GM21825 (cell line): ENCODE results near the gene MSH3.
A peak's percentile ranks its signal among the peaks of the same experiment; 100 is the strongest.
"Not testable (repeated sequence)": the region's sequence is repeated elsewhere in the genome, so short reads cannot be mapped to it uniquely, and the experiment has no call there.

Source experiments
- ATAC-seq: cut with Tn5 transposase; IDR thresholded peaks from one replicate; pipeline ENCODE4 v1.9.1; 2021; ENCODE audit warnings: mild to moderate bottlenecking, moderate library complexity; ENCODE audit not compliant: unreplicated experiment

MSH3 gene

DNA sequence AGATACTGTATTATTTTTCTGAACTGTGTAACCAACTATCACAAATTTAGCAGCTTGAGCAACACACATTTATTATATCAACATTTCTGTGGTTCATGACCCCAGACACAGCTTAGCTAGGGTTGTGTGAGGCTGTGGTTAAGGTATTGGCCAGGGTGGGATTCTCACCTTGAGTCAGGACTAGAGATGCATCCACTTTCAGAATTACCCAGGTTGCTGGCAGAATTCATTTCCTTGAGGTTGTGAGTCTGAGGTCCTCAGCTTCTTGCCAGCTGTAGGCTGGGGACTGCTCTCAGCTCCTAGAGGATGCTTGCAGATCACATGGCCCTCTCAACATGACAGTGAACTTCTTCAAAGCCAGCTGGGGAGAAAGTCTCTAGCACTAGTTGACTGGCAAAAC lies 183.2 kb downstream of the MSH3 start:
- ATAC-seq, result peak; percentile 84

DNA sequence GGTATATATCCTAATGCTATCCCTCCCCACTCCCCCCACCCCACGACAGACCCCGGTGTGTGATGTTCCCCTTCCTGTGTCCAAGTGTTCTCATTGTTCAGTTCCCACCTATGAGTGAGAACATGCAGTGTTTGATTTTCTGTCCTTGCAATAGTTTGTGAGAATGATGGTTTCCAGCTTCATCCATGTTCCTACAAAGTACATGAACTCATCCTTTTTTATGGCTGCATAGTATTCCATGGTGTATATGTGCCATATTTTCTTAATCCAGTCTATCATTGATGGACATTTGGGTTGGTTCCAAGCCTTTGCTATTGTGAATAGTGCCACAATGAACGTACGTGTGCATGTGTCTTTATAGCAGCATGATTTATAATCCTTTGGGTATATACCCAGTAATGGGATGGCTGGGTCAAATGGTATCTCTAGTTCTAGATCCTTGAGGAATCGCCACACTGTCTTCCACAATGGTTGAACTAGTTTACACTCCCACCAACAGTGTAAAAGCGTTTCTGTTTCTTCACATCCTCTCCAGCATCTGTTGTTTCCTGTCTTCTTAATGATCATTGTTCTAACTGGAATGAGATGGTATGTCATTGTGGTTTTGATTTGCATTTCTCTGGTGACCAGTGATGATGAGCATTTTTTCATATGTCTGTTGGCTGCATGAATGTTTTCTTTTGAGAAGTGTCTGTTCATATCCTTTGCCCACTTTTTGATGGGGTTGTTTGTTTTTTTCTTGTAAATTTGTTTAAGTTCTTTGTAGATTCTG lies 186.8 kb downstream of the MSH3 start:
- not testable (repeated sequence) for ATAC-seq

DNA sequence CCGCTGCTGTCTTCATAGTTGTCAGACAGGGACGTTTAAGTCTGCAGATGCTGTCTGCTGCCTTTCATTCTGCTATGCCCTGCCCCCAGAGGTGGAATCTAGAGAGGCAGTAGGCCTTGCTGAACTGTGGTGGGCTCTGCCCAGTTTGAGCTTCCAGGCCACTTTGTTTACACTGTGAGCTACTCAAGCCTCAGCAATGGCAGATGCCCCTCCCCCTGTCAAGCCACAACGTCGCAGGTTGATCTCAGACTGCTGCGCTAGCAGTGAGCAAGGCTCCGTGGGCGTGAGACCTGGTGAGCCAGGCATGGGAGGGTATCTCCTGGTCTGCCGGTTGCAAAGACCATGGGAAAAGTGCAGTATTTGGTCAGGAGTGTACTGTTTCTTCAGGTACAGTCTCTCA lies 192.0 kb downstream of the MSH3 start:
- ATAC-seq, result not testable (repeated sequence)

DNA sequence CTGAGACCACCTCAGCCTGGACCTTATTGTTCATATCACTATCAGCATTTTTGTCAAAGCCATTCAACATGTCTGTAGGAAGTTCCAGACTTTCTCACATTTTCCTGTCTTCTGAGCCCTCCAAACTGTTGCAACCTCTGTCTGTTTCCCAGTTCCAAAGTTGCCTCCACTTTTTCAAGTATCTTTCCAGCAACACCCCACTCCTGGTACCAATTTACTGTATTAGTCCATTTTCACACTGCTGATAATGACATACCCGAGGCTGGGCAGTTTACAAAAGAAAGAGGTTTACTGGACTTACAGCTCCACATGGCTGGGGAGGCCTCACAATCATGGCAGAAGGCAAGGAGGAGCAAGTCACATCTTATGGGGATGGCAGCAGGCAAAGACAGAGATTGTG lies 195.7 kb downstream of the MSH3 start:
- ATAC-seq, result not testable (repeated sequence)

DNA sequence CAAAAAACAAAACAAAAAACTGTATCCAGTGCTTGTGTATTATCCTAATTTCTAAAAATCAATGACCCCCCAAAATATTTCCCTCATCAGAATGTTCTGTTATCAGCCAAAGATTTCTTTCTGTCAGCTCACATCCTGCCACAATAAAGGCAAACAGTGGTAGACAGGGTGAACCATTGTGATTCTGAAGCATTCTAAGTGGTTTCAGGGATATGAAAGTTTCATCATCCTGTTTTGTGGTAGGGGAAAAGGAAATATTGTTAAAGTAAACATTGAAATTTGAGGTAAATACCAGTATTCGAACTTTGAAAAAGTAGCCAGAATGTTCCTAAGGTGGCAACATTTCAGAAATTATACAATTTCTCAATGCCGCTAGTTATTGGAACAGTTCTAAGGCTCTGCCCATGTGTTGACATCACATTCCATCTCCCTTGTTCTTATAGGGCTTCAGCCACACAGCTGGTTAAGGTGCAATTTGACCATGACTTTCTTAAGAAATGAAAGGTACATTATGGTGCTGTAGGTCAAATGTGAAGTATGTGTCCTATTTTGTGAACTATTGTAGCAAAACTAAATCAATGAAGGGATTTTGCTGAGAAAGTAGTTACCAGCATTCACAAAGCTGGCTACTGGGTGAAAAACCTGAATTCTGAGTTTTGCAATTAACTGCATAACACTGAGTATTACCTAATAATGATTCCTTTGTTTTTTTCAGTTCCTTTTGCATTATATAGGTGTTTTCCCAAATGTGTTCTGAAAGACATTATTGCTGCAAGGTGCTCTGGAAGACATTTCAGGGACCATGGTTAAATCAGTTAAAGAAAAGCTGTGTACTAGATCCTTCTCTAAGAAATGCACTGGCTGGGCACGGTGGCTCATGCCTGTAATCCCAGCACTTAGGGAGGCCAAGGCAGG lies 198.1 kb downstream of the MSH3 start:
- no peak for ATAC-seq

DNA sequence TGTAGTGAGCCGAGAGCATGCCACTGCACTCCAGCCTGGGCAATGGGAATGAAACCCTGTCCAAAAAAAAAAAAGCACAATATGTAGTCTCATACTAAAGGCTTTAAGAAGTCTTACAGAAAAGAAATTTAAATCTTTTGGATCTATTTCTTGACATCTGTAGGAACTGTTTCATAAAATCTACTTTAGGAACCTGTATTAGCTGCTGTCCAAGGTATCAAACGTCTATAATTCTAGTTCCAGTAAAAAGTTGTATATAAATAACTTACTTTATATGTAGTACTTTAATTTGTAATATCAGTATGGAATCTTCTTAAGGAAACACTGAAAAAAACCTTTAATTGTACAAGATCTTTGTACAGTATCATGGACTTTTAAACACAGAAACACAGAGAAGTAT lies 199.0 kb downstream of the MSH3 start:
- no peak for ATAC-seq

DNA sequence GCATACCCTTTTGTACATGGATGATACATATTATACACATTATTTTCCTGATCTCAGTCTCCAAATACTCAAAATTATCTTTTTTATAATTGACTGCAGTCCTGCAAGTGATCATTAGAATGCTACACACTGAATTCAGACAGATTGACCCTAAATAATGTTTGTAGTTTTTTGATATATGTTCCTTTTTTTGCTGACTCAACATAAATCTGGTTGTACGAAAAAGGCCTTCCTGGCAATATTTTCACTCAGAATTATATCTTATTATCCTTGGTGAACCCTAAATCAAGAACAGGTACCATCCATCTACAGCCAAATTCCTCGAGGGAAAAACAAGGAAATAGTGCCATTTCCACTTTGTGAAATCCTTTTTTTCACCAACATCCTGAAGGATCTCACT lies 200.1 kb downstream of the MSH3 start:
- ATAC-seq, result no peak

DNA sequence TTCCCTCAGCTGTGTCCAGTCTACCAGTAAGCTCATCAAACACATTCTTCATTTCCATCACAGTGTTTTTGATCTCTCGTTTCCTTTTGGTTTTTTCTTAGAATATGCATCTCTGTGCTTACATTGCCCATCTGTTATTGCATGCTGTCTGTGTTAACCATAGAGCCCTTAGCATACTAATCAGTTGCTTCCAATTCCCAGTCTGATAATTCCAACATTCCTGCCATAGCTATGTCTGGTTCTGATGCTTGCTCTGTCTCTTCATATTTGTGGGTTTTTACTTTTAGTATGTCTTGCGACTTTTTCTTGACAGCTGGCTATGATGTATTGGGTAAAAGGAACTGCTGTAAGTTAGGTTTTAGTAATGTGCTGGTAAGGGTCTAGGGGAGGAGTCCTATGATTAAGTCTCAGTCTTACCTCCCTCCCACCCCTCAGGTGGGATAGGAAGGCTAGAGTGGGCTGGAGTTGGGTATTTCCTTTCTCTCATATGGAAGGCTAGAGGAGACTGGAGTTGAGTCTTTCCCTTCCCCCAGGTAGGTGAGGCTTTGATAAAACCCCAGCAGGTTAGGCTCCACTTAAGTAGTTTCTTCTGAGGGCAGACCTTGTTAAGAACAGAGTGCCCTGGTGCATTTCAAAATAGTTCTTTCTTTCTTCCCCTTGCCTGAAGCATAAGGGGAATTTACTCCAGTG lies 206.6 kb downstream of the MSH3 start:
- ATAC-seq, result no peak

DNA sequence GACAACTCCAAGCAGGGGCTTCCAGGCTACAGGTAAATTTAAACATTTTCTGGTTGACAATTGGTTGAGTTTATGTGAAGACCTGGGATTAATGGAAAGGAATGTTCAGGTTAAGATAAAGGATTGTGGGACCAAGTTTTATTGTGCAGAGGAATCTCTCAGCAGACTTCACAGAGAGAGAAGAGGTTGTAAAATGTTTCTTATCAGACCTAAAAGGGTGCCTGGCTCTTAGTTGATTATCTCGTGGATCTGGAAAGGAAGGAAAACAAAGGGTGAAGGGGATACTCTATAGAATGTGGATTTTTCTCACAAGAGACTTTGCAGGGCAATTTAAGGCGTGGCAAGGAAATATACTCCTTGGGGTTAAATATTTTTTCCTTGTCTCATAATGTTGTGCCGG lies 209.3 kb downstream of the MSH3 start:
- ATAC-seq, result no peak

DNA sequence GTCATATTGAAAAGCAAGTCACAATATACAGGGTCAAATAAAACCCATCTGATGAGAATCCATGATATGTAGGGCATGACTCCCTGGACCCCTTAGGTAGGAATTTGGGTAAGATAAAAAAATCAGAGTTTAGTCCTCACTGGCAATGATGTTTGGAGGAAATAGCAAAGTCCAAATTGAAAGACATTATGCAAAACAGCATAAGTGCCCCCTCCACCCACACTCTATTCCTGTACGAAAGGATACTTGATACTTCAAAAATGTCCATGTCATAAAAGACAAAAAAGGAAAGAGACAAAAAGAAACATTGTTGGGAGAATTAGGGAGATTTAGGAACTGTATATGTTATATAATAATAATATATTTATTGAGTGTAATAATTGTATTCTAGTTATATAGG lies 209.7 kb downstream of the MSH3 start:
- no peak for ATAC-seq

DNA sequence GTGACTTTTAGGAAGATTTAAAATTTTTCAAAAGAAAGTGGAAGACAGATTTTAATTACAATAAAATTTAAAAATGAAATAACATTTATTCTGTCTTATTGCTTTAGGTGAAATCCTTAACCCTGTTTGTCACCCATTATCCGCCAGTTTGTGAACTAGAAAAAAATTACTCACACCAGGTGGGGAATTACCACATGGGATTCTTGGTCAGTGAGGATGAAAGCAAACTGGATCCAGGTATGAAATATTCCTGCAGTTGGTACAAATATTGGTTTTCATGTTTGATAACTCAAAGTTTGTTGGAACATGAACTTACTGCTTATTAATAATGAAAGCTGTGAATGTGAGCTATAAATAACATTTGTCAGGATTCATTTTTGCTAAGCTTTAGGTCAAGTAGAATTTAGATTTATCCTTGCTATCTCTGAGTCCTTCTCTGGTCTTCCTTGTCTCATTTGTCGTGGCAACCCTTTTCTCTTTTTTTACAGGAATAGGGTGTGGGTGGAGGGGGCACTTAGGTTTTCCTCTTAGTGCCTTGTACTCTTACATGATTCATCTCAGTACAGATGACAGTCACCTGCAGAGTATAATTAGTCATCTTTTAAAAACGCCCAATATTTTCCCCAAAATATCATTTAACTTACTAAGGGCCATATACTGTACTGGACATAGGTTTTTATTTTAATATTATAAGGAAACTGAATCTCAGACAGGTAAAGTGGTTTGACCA lies 210.4 kb downstream of the MSH3 start:
- peak; percentile 66 for ATAC-seq

DNA sequence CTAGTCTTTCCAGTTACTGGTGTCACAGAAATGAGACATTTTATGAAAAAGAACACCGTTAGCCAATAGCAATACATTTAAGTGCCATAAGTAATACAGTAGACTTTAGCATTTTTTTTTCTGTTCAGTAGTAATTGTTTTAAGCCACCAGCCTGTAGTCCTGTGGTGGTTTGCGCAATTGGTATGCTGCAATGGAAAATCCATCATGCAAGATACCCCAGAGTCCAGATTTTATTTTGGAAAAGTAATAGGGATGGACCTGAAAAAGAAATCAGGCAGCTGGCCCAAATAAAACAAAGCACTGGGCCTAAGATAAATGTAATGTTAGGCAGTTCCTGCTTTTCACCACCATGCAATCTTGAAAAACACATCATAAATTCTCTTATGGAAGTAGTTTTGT lies 211.1 kb downstream of the MSH3 start:
- no peak for ATAC-seq

DNA sequence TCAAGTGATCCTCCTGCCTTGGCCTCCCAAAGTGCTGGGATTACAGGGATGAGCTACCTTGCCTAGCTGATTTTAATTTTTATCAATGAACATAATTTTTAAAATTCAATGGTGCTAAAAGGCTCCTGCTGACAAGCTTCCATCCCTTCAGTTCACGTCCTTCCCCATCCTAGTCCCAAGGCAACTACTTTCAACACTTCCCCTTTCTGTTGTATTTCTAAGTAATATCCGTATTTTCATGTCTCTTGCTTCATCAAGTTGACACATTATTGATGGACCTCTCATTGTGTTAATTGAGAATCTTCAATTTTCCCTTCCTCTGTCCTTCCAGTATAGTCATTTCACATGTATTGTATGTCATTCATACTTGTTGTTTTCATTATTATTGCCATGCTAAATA lies 211.9 kb downstream of the MSH3 start:
- ATAC-seq, result no peak

DNA sequence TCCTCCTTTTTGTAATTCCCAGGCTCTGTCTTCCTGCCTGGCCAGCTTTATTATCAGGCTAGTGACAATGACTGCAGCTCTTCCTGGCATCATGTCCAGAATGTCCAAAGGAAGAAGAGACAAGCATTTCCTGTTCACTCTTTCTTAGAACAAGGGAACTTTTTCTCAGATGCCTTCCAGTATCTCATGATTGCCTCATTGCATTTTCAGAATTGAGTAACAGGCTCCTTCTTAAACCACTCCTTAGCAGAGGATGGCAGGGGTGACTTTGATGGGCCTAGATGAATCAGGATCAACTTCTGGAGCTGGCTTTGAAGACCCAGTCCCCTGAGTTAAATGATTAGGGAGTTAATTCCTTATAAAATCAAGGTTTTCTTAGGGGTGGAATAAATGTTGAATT lies 212.8 kb downstream of the MSH3 start:
- no peak for ATAC-seq

DNA sequence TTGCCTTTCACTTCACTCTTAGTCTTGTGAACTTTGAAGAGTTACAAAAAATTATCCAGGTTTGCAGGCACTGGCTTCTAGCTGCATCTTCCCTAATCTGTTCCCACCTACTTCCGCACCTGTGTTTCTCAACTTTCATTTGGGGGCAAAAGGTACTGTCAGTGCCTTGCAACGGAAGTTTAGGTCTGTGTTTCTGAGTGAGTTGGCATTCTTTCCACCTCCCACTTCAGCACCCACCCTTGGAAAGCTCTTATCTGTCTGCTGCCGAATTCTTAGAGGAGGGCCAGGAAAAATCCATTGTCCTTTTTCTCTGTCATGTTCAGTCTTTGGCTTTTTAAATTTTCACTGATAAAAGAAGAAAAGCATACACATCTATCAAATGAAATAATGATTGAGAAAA lies 216.0 kb downstream of the MSH3 start:
- ATAC-seq, result no peak

DNA sequence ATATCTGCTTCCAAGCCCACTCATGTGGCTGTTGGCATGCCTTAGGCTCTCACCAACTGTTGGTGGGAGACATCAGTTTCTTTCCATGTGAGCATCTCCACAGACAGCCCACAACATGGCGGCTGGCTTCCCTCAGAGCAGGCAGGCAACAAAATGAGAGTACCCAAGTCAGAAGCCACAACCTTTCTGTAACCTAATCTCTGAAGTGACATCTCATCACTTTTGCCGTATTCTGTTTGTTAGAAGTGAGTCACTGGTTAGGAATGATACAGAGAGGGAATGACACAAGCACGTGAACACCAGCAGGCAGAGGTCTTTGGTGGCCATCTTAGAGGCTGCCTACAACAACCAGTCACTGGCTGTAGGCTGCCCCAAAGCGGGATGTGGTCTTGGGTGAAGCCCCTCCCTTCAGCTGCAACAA lies 217.1 kb downstream of the MSH3 start:
- ATAC-seq, result no peak

DNA sequence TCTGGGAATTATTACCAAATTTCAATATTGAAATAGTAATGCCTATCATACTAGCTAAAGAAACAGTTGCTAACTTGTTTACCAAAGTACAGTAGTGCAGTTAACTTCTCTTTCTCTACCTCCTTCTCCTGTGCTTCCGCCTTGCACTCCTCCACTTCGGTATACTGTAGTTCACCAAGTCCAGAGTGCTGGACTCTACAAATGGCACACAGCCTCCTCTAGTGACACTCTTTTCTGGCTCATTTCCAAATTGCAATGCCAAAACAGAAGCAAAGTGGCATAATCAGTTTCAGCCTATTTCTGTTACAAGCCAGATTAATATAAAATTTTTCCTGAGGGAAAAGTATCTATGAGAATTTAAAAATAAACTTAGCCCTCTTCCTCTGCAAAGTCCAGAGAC lies 219.7 kb downstream of the MSH3 start:
- ATAC-seq, result no peak

DNA sequence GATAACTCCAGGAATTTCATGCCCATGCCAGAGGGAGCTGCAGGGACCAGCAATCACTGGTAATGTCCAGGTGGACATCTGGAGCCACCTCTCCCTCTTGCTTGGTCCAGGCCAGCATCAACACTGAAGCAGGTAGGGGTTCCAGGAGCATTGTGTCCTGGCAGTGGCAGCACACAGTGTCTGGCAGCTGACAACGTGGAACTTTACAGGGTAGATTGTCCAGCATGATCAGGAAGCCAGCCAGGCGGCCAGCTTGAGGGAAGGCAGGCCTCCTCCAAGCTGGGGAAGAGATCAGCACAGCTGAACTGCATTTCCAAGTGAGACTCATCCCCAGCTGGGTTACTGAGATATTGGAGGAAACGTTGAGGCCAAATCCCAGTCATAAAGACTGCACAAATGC lies 223.1 kb downstream of the MSH3 start:
- ATAC-seq, result no peak

DNA sequence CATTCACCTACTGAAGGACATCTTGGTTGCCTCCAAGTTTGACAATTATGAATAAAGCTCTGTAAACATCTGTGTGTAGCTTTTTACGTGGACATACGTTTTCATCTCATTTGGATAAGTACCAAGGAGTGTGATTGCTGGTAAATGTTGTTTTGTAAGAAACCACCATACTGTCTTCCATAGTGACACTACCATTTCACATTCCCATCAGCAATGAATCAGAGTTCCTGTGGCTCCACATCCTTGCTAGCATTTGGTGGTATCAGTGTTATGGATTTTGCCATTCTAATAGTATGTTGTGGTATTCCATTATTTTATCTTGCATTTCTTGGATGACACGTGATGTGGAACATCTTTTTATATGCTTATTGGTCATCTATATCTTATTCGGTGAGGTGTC lies 227.3 kb downstream of the MSH3 start:
- ATAC-seq, result no peak

DNA sequence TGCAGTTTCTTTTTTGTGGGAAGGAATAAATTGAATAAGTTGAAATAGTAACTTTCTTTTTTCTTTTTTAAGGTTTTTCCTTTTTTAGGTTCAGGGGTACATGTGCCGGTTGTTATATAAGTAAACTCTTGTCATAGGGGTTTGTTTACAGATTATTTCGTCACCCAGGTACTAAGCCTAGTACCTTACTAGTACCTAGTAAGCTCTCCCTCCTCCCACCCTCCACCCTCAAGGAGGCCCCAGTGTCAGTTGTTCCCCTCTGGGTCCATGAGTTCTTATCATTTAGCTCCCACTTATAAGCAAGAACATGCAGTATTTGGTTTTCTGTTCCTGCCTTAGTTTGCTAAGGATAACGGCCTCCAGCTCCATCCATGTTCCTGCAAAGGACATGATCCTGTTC lies 228.9 kb downstream of the MSH3 start:
- not testable (repeated sequence) for ATAC-seq
